ENCODE results near the gene FRK.

The FRK gene

GRCh38 chr6:115885636-115886366 is 174.9 kb downstream of the FRK start:
- no peak for DNase-seq

- no peak for DNase-seq
These were observed 177.9 kb downstream of the FRK start for GRCh38 chr6:115882771-115883170.

- DNase-seq = no peak
These were observed 178.5 kb downstream of the FRK start for GRCh38 chr6:115882174-115882573.
